ENCODE data around the gene PANK1.

- TF ChIP-seq CTCF (IDR thresholded peaks at IDR 0.05; ENCODE audit: insufficient read depth, low read length, poor library complexity, severe bottlenecking) (no peak), EZH2phosphoT487 (conservative IDR thresholded peaks at IDR 0.05; ENCODE audit: low read length) (no peak)
These were observed 69.0 kb downstream of the PANK1 start for GRCh38 chr10:89576022-89576421.

Data from SU-DHL-6 (cell line).